Measurements from ENCODE around the gene RNFT2. TPM values are rescaled to one million over a fixed set of nuclear protein-coding genes. Genes with fewer than 3 reads are reported as not detected.

Gene RNFT2
- total RNA-seq, 1 donor from 2014 or later = 8.7 TPM

DNA sequence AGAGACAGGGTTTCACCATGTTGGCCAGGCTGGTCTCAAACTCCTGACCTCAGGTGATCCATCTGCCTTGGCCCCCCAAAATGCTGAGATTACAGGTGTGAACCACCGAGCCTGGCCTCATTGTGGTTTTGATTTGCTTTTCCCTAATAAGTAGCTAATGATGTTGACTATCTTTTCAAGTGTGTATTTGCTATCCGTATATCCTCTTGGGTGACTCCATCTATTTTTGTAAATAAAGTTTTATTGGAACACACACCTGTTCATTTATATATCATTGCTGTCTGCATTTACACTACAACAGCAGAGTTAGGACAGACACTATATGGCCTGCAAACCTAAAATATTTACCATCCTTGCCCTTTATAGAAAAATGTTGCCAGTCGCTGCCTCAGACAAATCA, 156.8 kb downstream of the RNFT2 start:
- H3K4me3 Mint-ChIP-seq = no peak overlapping the region
- ATAC-seq (ENCODE audit: low read depth) = no peak
- TF ChIP-seq, protein P1, sequence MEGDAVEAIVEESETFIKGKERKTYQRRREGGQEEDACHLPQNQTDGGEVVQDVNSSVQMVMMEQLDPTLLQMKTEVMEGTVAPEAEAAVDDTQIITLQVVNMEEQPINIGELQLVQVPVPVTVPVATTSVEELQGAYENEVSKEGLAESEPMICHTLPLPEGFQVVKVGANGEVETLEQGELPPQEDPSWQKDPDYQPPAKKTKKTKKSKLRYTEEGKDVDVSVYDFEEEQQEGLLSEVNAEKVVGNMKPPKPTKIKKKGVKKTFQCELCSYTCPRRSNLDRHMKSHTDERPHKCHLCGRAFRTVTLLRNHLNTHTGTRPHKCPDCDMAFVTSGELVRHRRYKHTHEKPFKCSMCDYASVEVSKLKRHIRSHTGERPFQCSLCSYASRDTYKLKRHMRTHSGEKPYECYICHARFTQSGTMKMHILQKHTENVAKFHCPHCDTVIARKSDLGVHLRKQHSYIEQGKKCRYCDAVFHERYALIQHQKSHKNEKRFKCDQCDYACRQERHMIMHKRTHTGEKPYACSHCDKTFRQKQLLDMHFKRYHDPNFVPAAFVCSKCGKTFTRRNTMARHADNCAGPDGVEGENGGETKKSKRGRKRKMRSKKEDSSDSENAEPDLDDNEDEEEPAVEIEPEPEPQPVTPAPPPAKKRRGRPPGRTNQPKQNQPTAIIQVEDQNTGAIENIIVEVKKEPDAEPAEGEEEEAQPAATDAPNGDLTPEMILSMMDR (IDR thresholded peaks at IDR 0.05) = no peak
- no peak for DNase-seq
- H3K27me3 Mint-ChIP-seq = peaks cover 21% of the 10 kb centered on the region
- ChIA-PET CTCF (no interaction called here), POLR2A (no interaction called here)
- no peak overlapping the region for H3K27ac Mint-ChIP-seq
- no peaks in the 10 kb centered on the region for H3K9me3 Mint-ChIP-seq
- no peaks in the 10 kb centered on the region for H3K4me1 Mint-ChIP-seq
- H3K36me3 Mint-ChIP-seq (ENCODE audit: low read depth) = no peaks in the 10 kb centered on the region
- intact Hi-C loops (cut with micrococcal nuclease) = no loop called here

- DNase-seq = no peak
- Mint-ChIP-seq H3K27ac (no peak overlapping the region), H3K4me3 (no peak overlapping the region), H3K9me3 (no peaks in the 10 kb centered on the region), H3K4me1 (no peaks in the 10 kb centered on the region), H3K27me3 (peaks cover 29% of the 10 kb centered on the region), H3K36me3 (ENCODE audit: low read depth) (no peaks in the 10 kb centered on the region)
- ATAC-seq (ENCODE audit: low read depth) = no peak
- TF ChIP-seq, protein P1 (IDR thresholded peaks at IDR 0.05) = no peak
- intact Hi-C loops (cut with micrococcal nuclease) = no loop called here
- ChIA-PET POLR2A (no interaction called here), CTCF (no interaction called here)
Observed at GRCh38 chr12:116896411-116896924, 158.4 kb downstream of the RNFT2 start.

GRCh38 chr12:116897476-116897875, 159.4 kb downstream of the RNFT2 start:
- Mint-ChIP-seq H3K27ac (no peak overlapping the region), H3K27me3 (peaks cover 37% of the 10 kb centered on the region), H3K36me3 (ENCODE audit: low read depth) (no peaks in the 10 kb centered on the region), H3K4me3 (no peak overlapping the region), H3K9me3 (no peaks in the 10 kb centered on the region), H3K4me1 (no peaks in the 10 kb centered on the region)
- POLR2A ChIA-PET = no interaction called here
- intact Hi-C loops (cut with micrococcal nuclease) = no loop called here
- CTCF ChIA-PET = no interaction called here
- ATAC-seq (ENCODE audit: low read depth) (no peak), DNase-seq (no peak)
- TF ChIP-seq, protein P1 (IDR thresholded peaks at IDR 0.05) = no peak

- intact Hi-C loops (cut with micrococcal nuclease) = no loop called here
- ATAC-seq (ENCODE audit: low read depth) (no peak), DNase-seq (no peak)
- Mint-ChIP-seq H3K36me3 (ENCODE audit: low read depth) (no peaks in the 10 kb centered on the region), H3K4me3 (no peak overlapping the region), H3K4me1 (no peaks in the 10 kb centered on the region), H3K27ac (no peak overlapping the region), H3K9me3 (no peaks in the 10 kb centered on the region), H3K27me3 (peaks cover 40% of the 10 kb centered on the region)
- TF ChIP-seq, protein P1 (IDR thresholded peaks at IDR 0.05) = no peak
- CTCF ChIA-PET = no interaction called here
- POLR2A ChIA-PET = no interaction called here
Observed at GRCh38 chr12:116898669-116899068, 160.6 kb downstream of the RNFT2 start.

DNA sequence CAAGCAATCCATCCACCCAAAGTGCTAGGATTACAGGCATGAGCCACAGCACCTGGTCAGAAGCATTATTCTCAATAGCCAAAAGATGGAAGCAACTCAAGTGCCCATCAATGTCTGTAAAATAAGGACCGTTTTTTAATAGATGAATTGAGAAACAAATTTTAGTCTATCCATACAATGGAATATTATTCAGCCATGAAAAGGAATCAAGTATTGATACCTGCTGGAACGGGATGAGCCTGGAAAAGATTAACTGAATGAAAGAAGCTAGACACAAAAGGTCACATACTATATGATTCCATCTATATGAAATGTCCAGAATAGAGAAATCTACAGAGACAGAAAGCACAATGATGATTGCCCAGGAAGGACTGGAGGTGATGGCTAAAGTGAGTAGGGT, 163.5 kb downstream of the RNFT2 start:
- Mint-ChIP-seq H3K4me3 (no peak overlapping the region), H3K9me3 (no peaks in the 10 kb centered on the region), H3K27ac (no peak overlapping the region), H3K27me3 (peaks cover 42% of the 10 kb centered on the region), H3K36me3 (ENCODE audit: low read depth) (no peaks in the 10 kb centered on the region), H3K4me1 (no peaks in the 10 kb centered on the region)
- DNase-seq (no peak), ATAC-seq (ENCODE audit: low read depth) (no peak)
- intact Hi-C loops (cut with micrococcal nuclease) = no loop called here
- CTCF ChIA-PET = no interaction called here
- TF ChIP-seq, protein P1 (IDR thresholded peaks at IDR 0.05) = no peak
- POLR2A ChIA-PET = no interaction called here

Other genes starting within 250 kb of the RNFT2 start
- gene MAP1LC3B2, start 178.9 kb upstream of the RNFT2 start, total RNA-seq = 1.0 and 1.9 TPM in 2 replicates
- gene SPRING1, start 246 bp upstream of the RNFT2 start, total RNA-seq = 31.6 and 36.4 TPM in 2 replicates
- 2.6 and 4.7 TPM in 2 replicates for gene HRK, start 143.1 kb downstream of the RNFT2 start, total RNA-seq
- gene FBXW8, start 172.6 kb downstream of the RNFT2 start, total RNA-seq = 16.1 and 17.6 TPM in 2 replicates